ENCODE results near the gene CCDC63. TPM values are rescaled to one million over a fixed set of nuclear protein-coding genes. Genes with fewer than 3 reads are reported as not detected.
"Not testable (repeated sequence)": the region's sequence is repeated elsewhere in the genome, so short reads cannot be mapped to it uniquely, and the experiment has no call there.

Gene CCDC63
- total RNA-seq, 4 donors from 2014 or later = not detected

GRCh38 chr12:110856542-110856941 lies 9.8 kb downstream of the CCDC63 start:
- DNase-seq = no peak

GRCh38 chr12:110857528-110857927 lies 10.7 kb downstream of the CCDC63 start:
- Histone ChIP-seq H3K4me3 (no peak overlapping the region), H3K27ac (no peak overlapping the region), H3K27me3 (peaks cover 0 to 5% (median 0%) of the 10 kb centered on the region in 4 donors), H3K4me1 (no peaks in the 10 kb centered on the region), H3K9me3 (no peaks in the 10 kb centered on the region), H3K36me3 (no peaks in the 10 kb centered on the region)
- 66 to 81% methylated on average over 4 of the region's 5 CpGs for WGBS, 2 donors
- no peak for TF ChIP-seq CTCF (IDR thresholded peaks at IDR 0.05)
- intact Hi-C loops (cut with DNase I) = no loop called here
- no peak for DNase-seq

More at GRCh38 chr12:110856542-110856941, 9.8 kb downstream of the CCDC63 start:
- intact Hi-C loops (cut with DNase I) = no loop called here
- WGBS, 2 donors = 64 to 77% methylated on average over 4 of the region's 4 CpGs
- no peaks in the 10 kb centered on the region for H3K9me3 ChIP-seq
- H3K27me3 ChIP-seq = peaks cover 0 to 10% (median 0%) of the 10 kb centered on the region in 4 donors
- no peaks in the 10 kb centered on the region for H3K4me1 ChIP-seq
- H3K4me3 ChIP-seq = no peak overlapping the region
- TF ChIP-seq CTCF (IDR thresholded peaks at IDR 0.05) = no peak
- TF ChIP-seq POLR2A (IDR thresholded peaks at IDR 0.05) = no peak
- H3K36me3 ChIP-seq = no peaks in the 10 kb centered on the region
- H3K27ac ChIP-seq = no peak overlapping the region

GRCh38 chr12:110857954-110858353 lies 11.2 kb downstream of the CCDC63 start:
- H3K4me1 ChIP-seq; H3K27me3 ChIP-seq; H3K36me3 ChIP-seq; H3K27ac ChIP-seq; H3K4me3 ChIP-seq; DNase-seq; intact Hi-C loops (cut with DNase I); H3K9me3 ChIP-seq: not testable (repeated sequence)
- whole genome bisulfite sequencing, 2 donors = 90 to 91% methylated on average over 4 of the region's 4 CpGs

- Histone ChIP-seq H3K4me3 (no peak overlapping the region), H3K4me1 (no peaks in the 10 kb centered on the region), H3K36me3 (no peaks in the 10 kb centered on the region), H3K27me3 (no peaks in the 10 kb centered on the region), H3K27ac (no peak overlapping the region), H3K9me3 (no peaks in the 10 kb centered on the region)
- intact Hi-C loops (cut with DNase I) = no loop called here
- no peak for DNase-seq
- TF ChIP-seq CTCF (IDR thresholded peaks at IDR 0.05) = no peak
- 70 to 78% methylated on average over 8 of the region's 8 CpGs for WGBS, 2 donors
Observed at GRCh38 chr12:110858848-110859247, 12.1 kb downstream of the CCDC63 start.

- no peak for DNase-seq
- no peaks in the 10 kb centered on the region for H3K27me3 ChIP-seq
- 56 to 72% methylated on average over 4 to 8 of the region's 8 CpGs for WGBS, 2 donors
- intact Hi-C loops (cut with DNase I) = no loop called here
- TF ChIP-seq POLR2A (IDR thresholded peaks at IDR 0.05) (no peak), CTCF (IDR thresholded peaks at IDR 0.05) (no peak)
- H3K27ac ChIP-seq = no peak overlapping the region
- H3K4me1 ChIP-seq = no peaks in the 10 kb centered on the region
- H3K36me3 ChIP-seq = no peaks in the 10 kb centered on the region
- no peak overlapping the region for H3K4me3 ChIP-seq
- no peaks in the 10 kb centered on the region for H3K9me3 ChIP-seq
Observed at GRCh38 chr12:110860833-110861296, 14.1 kb downstream of the CCDC63 start.

- Histone ChIP-seq H3K9me3 (no peaks in the 10 kb centered on the region), H3K4me3 (no peak overlapping the region), H3K4me1 (no peaks in the 10 kb centered on the region), H3K27ac (no peak overlapping the region), H3K36me3 (no peaks in the 10 kb centered on the region), H3K27me3 (no peaks in the 10 kb centered on the region)
- no peak for DNase-seq
- intact Hi-C loops (cut with DNase I) = no loop called here
- TF ChIP-seq CTCF (IDR thresholded peaks at IDR 0.05) (no peak), POLR2A (IDR thresholded peaks at IDR 0.05) (no peak)
- 72 to 79% methylated on average over 3 to 7 of the region's 7 CpGs for WGBS, 2 donors
Observed at GRCh38 chr12:110861729-110862128, 14.9 kb downstream of the CCDC63 start.
